ENCODE data around the gene KCNAB1.

The KCNAB1 gene

DNA sequence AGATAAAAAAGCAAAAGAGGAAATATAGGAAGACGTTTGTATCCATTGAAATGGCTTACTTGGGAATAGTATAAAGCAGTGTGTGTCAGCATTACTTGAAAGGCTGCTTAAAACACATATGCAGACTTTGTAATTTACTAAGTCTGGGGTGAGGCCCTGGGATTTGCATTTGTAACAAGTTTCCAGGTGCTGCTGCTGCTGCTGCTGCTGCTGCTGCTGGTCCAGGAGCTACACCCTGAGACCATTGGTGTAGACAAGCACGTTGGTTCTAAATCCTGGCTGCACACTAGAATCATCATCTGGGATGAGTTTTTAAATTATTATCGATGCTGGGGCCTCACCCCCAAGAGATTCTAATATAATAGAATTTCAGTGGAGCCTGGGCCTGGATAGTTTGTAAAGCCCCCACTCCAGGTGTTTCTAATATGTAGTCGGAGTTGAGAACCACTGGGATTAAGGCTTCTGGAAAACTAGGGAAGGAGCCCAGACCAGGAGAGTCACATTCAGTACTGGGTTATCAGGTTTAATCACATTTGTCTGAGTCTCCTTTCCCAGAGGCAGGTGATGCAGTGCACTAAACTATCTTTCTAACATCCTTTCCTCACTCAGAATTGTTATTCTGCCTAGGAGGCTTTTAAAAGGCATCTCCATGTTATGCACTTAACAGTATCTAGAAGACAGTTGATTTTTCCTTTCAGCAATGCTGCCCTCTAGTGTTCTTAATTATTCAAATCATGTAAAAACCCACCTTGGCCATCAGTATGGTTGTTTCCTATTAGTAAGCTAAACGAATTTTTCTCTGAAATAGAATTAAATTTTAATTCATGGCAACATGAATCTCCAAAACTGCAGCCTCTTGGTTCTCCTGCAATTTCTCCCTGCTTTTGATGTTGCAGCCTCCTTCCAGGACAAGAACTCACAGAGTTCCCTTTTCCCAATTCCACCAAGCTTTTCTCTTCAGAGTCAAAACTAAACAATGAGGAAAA lies 389.1 kb downstream of the KCNAB1 start:
- H3K4me3 ChIP-seq (ENCODE audit: insufficient read length, low read depth) = no peak overlapping the region
- H3K4me1 ChIP-seq (ENCODE audit: insufficient read depth, insufficient read length) = no peaks in the 10 kb centered on the region
- DNase-seq (ENCODE audit: low read depth, low spot score) = peak; percentile 38
- H3K9ac ChIP-seq (ENCODE audit: insufficient read length, low read depth) = no peak overlapping the region
- H3K9me3 ChIP-seq (ENCODE audit: insufficient read depth, low read length) = no peaks in the 10 kb centered on the region
- no peaks in the 10 kb centered on the region for H3K36me3 ChIP-seq (ENCODE audit: insufficient read depth, insufficient read length, low read length)
- no peaks in the 10 kb centered on the region for H3K27me3 ChIP-seq (ENCODE audit: insufficient read depth, insufficient read length)
- TF ChIP-seq ZNF274 (IDR thresholded peaks at IDR 0.05; ENCODE audit: low read depth, low read length) (no peak), SUZ12 (IDR thresholded peaks at IDR 0.05; ENCODE audit: extremely low read depth, insufficient read depth, insufficient read length) (no peak), YY1 (IDR thresholded peaks at IDR 0.05; ENCODE audit: insufficient read depth, insufficient read length) (no peak)

DNA sequence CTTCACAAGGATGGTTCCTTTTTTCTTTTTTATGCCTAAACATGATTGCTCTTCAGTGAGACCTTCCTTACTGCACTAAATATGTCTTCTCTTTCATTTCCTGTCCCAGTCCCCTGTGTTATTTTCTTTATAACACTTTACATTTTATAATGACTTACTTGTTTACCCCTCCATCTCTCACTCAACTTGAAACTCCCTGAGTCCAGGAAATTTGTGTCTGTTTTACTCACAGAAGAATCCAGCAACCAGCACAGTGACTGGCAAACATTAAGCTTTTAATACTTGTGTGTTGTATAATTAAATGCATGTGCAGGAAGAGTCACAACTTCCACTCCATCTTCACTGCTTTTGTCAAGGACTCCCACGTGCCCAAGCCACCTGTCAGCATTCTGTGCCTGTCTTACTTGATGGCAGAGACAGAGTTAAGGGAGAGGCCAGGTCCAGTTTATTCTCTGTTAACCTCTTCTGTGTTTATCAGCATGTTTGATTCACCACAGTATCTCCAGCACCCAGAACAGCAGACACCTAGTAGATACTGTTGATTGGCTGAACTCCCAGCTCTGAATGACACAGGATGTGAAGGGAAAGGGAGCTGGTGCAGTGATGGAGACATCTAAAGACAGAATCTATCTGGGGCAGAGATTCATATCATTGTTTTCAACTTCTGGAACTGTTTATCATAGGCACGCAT lies 391.8 kb downstream of the KCNAB1 start:
- Histone ChIP-seq H3K9me3 (ENCODE audit: insufficient read depth, low read length) (no peaks in the 10 kb centered on the region), H3K36me3 (ENCODE audit: insufficient read depth, insufficient read length, low read length) (no peaks in the 10 kb centered on the region), H3K4me3 (ENCODE audit: insufficient read length, low read depth) (no peak overlapping the region), H3K9ac (ENCODE audit: insufficient read length, low read depth) (no peak overlapping the region), H3K27me3 (ENCODE audit: insufficient read depth, insufficient read length) (no peaks in the 10 kb centered on the region), H3K4me1 (ENCODE audit: insufficient read depth, insufficient read length) (no peaks in the 10 kb centered on the region)
- TF ChIP-seq SUZ12 (IDR thresholded peaks at IDR 0.05; ENCODE audit: extremely low read depth, insufficient read depth, insufficient read length) (no peak), YY1 (IDR thresholded peaks at IDR 0.05; ENCODE audit: insufficient read depth, insufficient read length) (no peak), ZNF274 (IDR thresholded peaks at IDR 0.05; ENCODE audit: low read depth, low read length) (no peak)
- DNase-seq (ENCODE audit: low read depth, low spot score) = no peak

DNA sequence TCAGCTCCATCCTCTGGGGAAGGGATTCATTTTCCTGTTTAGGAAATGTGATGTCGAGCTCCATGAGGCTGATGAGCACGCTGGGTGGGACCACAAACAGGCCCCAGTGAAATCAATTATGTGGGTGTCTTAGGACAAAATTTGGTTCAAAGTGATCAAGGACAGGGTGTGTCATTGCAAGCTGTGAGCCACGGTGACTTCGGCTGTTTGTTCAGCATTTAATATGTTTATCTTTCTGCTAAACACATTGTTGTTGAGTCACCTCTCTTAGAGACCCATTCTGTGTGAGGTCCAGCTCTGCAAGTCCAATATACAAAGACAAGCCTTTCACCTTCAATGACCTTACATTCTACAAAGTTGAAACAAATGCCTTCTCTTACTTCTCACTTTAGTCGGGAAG lies 393.2 kb downstream of the KCNAB1 start:
- Histone ChIP-seq H3K27me3 (ENCODE audit: insufficient read depth, insufficient read length) (no peaks in the 10 kb centered on the region), H3K36me3 (ENCODE audit: insufficient read depth, insufficient read length, low read length) (no peaks in the 10 kb centered on the region), H3K4me3 (ENCODE audit: insufficient read length, low read depth) (no peak overlapping the region), H3K9ac (ENCODE audit: insufficient read length, low read depth) (no peak overlapping the region), H3K9me3 (ENCODE audit: insufficient read depth, low read length) (no peaks in the 10 kb centered on the region), H3K4me1 (ENCODE audit: insufficient read depth, insufficient read length) (no peaks in the 10 kb centered on the region)
- DNase-seq (ENCODE audit: low read depth, low spot score) = no peak
- no peak for TF ChIP-seq YY1 (IDR thresholded peaks at IDR 0.05; ENCODE audit: insufficient read depth, insufficient read length)
- no peak for TF ChIP-seq SUZ12 (IDR thresholded peaks at IDR 0.05; ENCODE audit: extremely low read depth, insufficient read depth, insufficient read length)
- TF ChIP-seq ZNF274 (IDR thresholded peaks at IDR 0.05; ENCODE audit: low read depth, low read length) = no peak

DNA sequence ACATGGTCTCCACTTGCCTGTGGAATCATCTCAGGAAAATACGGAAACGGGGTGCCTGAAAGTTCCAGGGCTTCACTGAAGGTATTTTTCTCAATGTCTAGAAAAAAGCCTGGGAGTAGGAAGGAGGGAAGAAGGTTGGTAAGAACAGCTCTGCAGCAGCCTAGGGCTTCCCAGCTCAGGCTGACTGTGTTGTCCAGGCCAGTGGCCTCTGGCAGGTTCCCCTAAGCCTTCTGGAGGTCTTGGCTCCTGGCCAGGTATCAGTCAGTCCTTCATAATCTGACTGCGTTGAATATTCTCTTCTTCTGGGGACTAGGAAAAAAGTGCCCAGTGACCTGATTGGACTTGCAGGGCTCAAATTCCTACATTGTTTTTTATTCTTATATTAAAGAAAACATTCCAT lies 395.9 kb downstream of the KCNAB1 start:
- Histone ChIP-seq H3K4me1 (ENCODE audit: insufficient read depth, insufficient read length) (no peaks in the 10 kb centered on the region), H3K27me3 (ENCODE audit: insufficient read depth, insufficient read length) (no peaks in the 10 kb centered on the region), H3K9ac (ENCODE audit: insufficient read length, low read depth) (no peak overlapping the region), H3K9me3 (ENCODE audit: insufficient read depth, low read length) (no peaks in the 10 kb centered on the region), H3K4me3 (ENCODE audit: insufficient read length, low read depth) (no peak overlapping the region), H3K36me3 (ENCODE audit: insufficient read depth, insufficient read length, low read length) (no peaks in the 10 kb centered on the region)
- DNase-seq (ENCODE audit: low read depth, low spot score) = no peak
- TF ChIP-seq ZNF274 (IDR thresholded peaks at IDR 0.05; ENCODE audit: low read depth, low read length) = no peak
- TF ChIP-seq SUZ12 (IDR thresholded peaks at IDR 0.05; ENCODE audit: extremely low read depth, insufficient read depth, insufficient read length) = no peak
- no peak for TF ChIP-seq YY1 (IDR thresholded peaks at IDR 0.05; ENCODE audit: insufficient read depth, insufficient read length)

DNA sequence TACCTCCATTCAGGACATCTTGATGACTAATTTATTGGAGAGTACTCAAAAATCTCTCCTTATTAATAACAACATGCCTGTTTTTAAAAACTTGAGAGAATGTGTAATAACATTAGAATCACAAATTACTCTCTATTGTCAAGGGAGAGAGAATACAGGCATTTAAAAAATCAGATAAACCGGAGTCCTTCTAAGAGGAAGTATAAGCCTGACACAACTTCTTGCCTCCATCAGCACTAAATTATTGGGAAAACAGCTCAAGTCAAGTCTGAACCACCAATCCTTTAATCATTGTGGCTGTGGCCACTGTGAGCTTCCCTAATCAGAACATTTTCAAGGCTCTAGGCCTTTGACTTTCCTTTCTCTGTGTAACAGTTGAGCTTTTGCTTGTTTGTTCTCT lies 396.6 kb downstream of the KCNAB1 start:
- DNase-seq (ENCODE audit: low read depth, low spot score) = no peak
- Histone ChIP-seq H3K27me3 (ENCODE audit: insufficient read depth, insufficient read length) (no peaks in the 10 kb centered on the region), H3K4me3 (ENCODE audit: insufficient read length, low read depth) (no peak overlapping the region), H3K4me1 (ENCODE audit: insufficient read depth, insufficient read length) (no peaks in the 10 kb centered on the region), H3K9me3 (ENCODE audit: insufficient read depth, low read length) (no peaks in the 10 kb centered on the region), H3K36me3 (ENCODE audit: insufficient read depth, insufficient read length, low read length) (no peaks in the 10 kb centered on the region), H3K9ac (ENCODE audit: insufficient read length, low read depth) (no peak overlapping the region)
- TF ChIP-seq SUZ12 (IDR thresholded peaks at IDR 0.05; ENCODE audit: extremely low read depth, insufficient read depth, insufficient read length) (no peak), YY1 (IDR thresholded peaks at IDR 0.05; ENCODE audit: insufficient read depth, insufficient read length) (no peak), ZNF274 (IDR thresholded peaks at IDR 0.05; ENCODE audit: low read depth, low read length) (no peak)

DNA sequence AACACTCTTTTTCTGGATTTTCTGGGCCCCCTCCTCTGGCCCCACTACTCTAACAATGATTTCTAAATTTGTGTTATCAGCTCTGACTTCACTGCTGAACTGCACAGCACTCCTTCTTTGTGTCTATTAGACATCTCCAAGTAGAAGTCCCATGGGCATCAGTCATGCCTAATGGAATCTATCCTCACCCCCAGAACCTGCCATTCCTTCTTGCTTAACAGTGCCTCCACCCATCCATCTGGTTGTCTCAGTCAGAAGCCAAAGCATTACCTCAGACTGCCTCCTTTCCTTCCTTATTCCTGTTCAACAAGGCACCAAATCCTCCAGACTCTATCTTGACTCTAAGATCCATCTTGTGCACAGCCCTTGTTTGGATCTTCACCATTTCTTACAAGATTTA lies 398.3 kb downstream of the KCNAB1 start:
- H3K9me3 ChIP-seq (ENCODE audit: insufficient read depth, low read length) = no peaks in the 10 kb centered on the region
- no peak for TF ChIP-seq ZNF274 (IDR thresholded peaks at IDR 0.05; ENCODE audit: low read depth, low read length)
- no peak for TF ChIP-seq SUZ12 (IDR thresholded peaks at IDR 0.05; ENCODE audit: extremely low read depth, insufficient read depth, insufficient read length)
- no peak for TF ChIP-seq YY1 (IDR thresholded peaks at IDR 0.05; ENCODE audit: insufficient read depth, insufficient read length)
- no peaks in the 10 kb centered on the region for H3K27me3 ChIP-seq (ENCODE audit: insufficient read depth, insufficient read length)
- H3K36me3 ChIP-seq (ENCODE audit: insufficient read depth, insufficient read length, low read length) = no peaks in the 10 kb centered on the region
- H3K4me3 ChIP-seq (ENCODE audit: insufficient read length, low read depth) = no peak overlapping the region
- H3K4me1 ChIP-seq (ENCODE audit: insufficient read depth, insufficient read length) = no peaks in the 10 kb centered on the region
- no peak for DNase-seq (ENCODE audit: low read depth, low spot score)
- no peak overlapping the region for H3K9ac ChIP-seq (ENCODE audit: insufficient read length, low read depth)

DNA sequence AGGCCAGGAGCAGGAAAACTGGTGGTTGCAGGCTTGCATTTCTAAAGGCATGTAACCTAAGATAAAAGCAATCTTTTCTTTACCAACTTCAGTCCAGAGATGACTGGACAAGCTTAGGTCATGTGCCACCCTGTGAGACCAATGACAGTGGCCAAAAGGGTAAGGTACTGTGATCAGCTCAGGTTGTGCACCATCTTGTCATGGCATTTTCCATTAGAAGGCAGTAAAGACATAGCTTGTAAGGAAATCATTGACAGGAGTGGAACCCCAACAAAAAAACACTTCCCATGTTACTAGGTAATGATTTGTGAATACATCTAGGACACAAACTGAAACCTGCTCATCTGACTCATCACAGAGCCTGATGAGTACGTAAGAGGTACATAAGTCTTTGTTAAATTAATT lies 399.4 kb downstream of the KCNAB1 start:
- Histone ChIP-seq H3K4me1 (ENCODE audit: insufficient read depth, insufficient read length) (no peaks in the 10 kb centered on the region), H3K9ac (ENCODE audit: insufficient read length, low read depth) (no peak overlapping the region), H3K4me3 (ENCODE audit: insufficient read length, low read depth) (no peak overlapping the region), H3K9me3 (ENCODE audit: insufficient read depth, low read length) (no peaks in the 10 kb centered on the region), H3K36me3 (ENCODE audit: insufficient read depth, insufficient read length, low read length) (no peaks in the 10 kb centered on the region), H3K27me3 (ENCODE audit: insufficient read depth, insufficient read length) (no peaks in the 10 kb centered on the region)
- no peak for DNase-seq (ENCODE audit: low read depth, low spot score)
- TF ChIP-seq YY1 (IDR thresholded peaks at IDR 0.05; ENCODE audit: insufficient read depth, insufficient read length) (no peak), ZNF274 (IDR thresholded peaks at IDR 0.05; ENCODE audit: low read depth, low read length) (no peak), SUZ12 (IDR thresholded peaks at IDR 0.05; ENCODE audit: extremely low read depth, insufficient read depth, insufficient read length) (no peak)

Measured in NT2/D1 (cell line).